Esophagus muscularis mucosa (tissue), 4 donors: ENCODE results near the gene URI1. TPM values are rescaled to one million over a fixed set of nuclear protein-coding genes. Genes with fewer than 3 reads are reported as not detected.

Experiments used
- DNase-seq: peaks from one replicate; pipeline ENCODE4 v3.0.0-alpha.2; 2017; ENCODE audit errors: extremely low spot score
- H3K27ac ChIP-seq, 4 donors: fragments of 200-600 bp; sonication (generic); replicated peaks in 1 of 4; 1 replicate in 3 of 4; 2 replicates in 1 of 4; pipeline ENCODE4 v1.5.1; 2016 to 2019; ENCODE audit warnings: mild to moderate bottlenecking in 1 of 4
- H3K27me3 ChIP-seq, 4 donors: fragments of 200-600 bp; sonication (generic); one replicate each; pipeline versions ENCODE4 v1.5.1 to v1.6.0; 2016 to 2019
- H3K36me3 ChIP-seq, 4 donors: fragments of 200-600 bp; sonication (generic); one replicate each; pipeline ENCODE4 v1.5.1; 2016 to 2019
- H3K4me1 ChIP-seq, 4 donors: fragments of 200-600 bp; sonication (generic); one replicate each; pipeline ENCODE4 v1.5.1; 2016 to 2019
- H3K4me3 ChIP-seq, 4 donors: fragments of 200-600 bp; sonication (generic); 1 replicate in 2 of 4; 2 replicates in 2 of 4; pipeline ENCODE4 v1.5.1; 2016 to 2019; ENCODE audit warnings: mild to moderate bottlenecking in 4 of 4, moderate library complexity in 1 of 4
- H3K9me3 ChIP-seq, 4 donors: fragments of 200-600 bp; sonication (generic); 1 replicate in 3 of 4; 2 replicates in 1 of 4; pipeline ENCODE4 v1.5.1; 2016 to 2019
- CTCF ChIP-seq, 3 experiments: fragments of 200-600 bp in 2 of 3; fragments of 450-650 bp in 1 of 3; sonication (generic) in 2 of 3; IDR thresholded peaks; one replicate each; pipeline ENCODE4 v1.5.1; 2017 to 2019; ENCODE audit warnings: antibody characterized with exemption in 3 of 3, mild to moderate bottlenecking in 2 of 3, moderate library complexity in 1 of 3
- EP300 ChIP-seq: sonication (generic); formaldehyde crosslinking; IDR thresholded peaks from one replicate; pipeline ENCODE4 v1.6.1; 2017; ENCODE audit warnings: antibody characterized with exemption
- POLR2A ChIP-seq: fragments of 450-650 bp; IDR thresholded peaks from one replicate; pipeline ENCODE4 v1.6.1; 2017; ENCODE audit warnings: antibody characterized with exemption, moderate library complexity, mild to moderate bottlenecking, low read depth
- POLR2AphosphoS5 ChIP-seq, 2 donors: sonication (generic); formaldehyde crosslinking; IDR thresholded peaks; one replicate each; pipeline ENCODE4 v1.6.1; 2017; ENCODE audit warnings: antibody characterized with exemption in 2 of 2
- WGBS: methylation state at CpG from one replicate; pipeline ENCODE4 v1.1.5; 2018; 5-methylcytosine and 5-hydroxymethylcytosine counted together
- intact Hi-C: fragments of 100-400 bp; cut with DNase I; formaldehyde crosslinking; loops from one replicate; pipeline ENCODE4 v1.15.1; 2023
- total RNA-seq, 4 donors: library from RNA; depleted of rRNA; stranded (reverse); fragments of >200 nt; gene quantifications; one replicate each; pipeline versions ENCODE4 v1.1.0 to v1.2.1, GENCODE V29; 2016

The URI1 gene
- total RNA-seq, 4 donors from 2014 or later, result 56.4 to 67.8 (median 59.8) TPM

GRCh38 chr19:30006207-30006606 lies 64.2 kb downstream of the URI1 start:
- TF ChIP-seq POLR2A (no peak), CTCF (IDR thresholded peaks at IDR 0.05) (no peak), POLR2AphosphoS5 (IDR thresholded peaks at IDR 0.05) (no peak), EP300 (no peak)
- Histone ChIP-seq H3K4me1 (no peaks in the 10 kb centered on the region), H3K27me3 (no peaks in the 10 kb centered on the region), H3K36me3 (peaks cover 0 to 24% (median 13%) of the 10 kb centered on the region in 4 donors), H3K9me3 (peaks cover 0 to 1% (median 0%) of the 10 kb centered on the region in 4 donors), H3K27ac (no peak overlapping the region), H3K4me3 (no peak overlapping the region)
- DNase-seq, result no peak
- intact Hi-C loops, result no loop called here
- 96% methylated on average over 4 of the region's 4 CpGs for WGBS

GRCh38 chr19:30008169-30008568 lies 66.1 kb downstream of the URI1 start:
- 98% methylated on average over 2 of the region's 2 CpGs for WGBS
- intact Hi-C loops, result no loop called here
- H3K4me3 ChIP-seq, result no peak overlapping the region
- peaks cover 0 to 44% (median 16%) of the 10 kb centered on the region in 4 donors for H3K36me3 ChIP-seq
- no peaks in the 10 kb centered on the region for H3K4me1 ChIP-seq
- no peak for TF ChIP-seq POLR2A
- TF ChIP-seq POLR2AphosphoS5 (IDR thresholded peaks at IDR 0.05), result no peak
- no peak for TF ChIP-seq CTCF (IDR thresholded peaks at IDR 0.05)
- TF ChIP-seq EP300, result no peak
- DNase-seq, result no peak
- no peaks in the 10 kb centered on the region for H3K9me3 ChIP-seq
- no peak overlapping the region for H3K27ac ChIP-seq
- no peaks in the 10 kb centered on the region for H3K27me3 ChIP-seq

- Histone ChIP-seq H3K27ac (no peak overlapping the region), H3K9me3 (no peaks in the 10 kb centered on the region), H3K4me3 (no peak overlapping the region), H3K4me1 (no peaks in the 10 kb centered on the region), H3K27me3 (no peaks in the 10 kb centered on the region), H3K36me3 (peaks cover 0 to 48% (median 16%) of the 10 kb centered on the region in 4 donors)
- intact Hi-C loops, result no loop called here
- no peak for DNase-seq
- no peak for TF ChIP-seq POLR2A
- no peak for TF ChIP-seq EP300
- TF ChIP-seq CTCF (IDR thresholded peaks at IDR 0.05), result no peak
- TF ChIP-seq POLR2AphosphoS5 (IDR thresholded peaks at IDR 0.05), result no peak
- 97% methylated on average over 10 of the region's 10 CpGs for WGBS
Observed at GRCh38 chr19:30009013-30009412, 67.0 kb downstream of the URI1 start.

- TF ChIP-seq POLR2AphosphoS5 (IDR thresholded peaks at IDR 0.05) (no peak), POLR2A (no peak), CTCF (IDR thresholded peaks at IDR 0.05) (no peak), EP300 (no peak)
- DNase-seq, result no peak
- Histone ChIP-seq H3K9me3 (no peaks in the 10 kb centered on the region), H3K4me3 (no peak overlapping the region), H3K4me1 (no peaks in the 10 kb centered on the region), H3K27me3 (no peaks in the 10 kb centered on the region), H3K36me3 (peaks cover 0 to 59% (median 18%) of the 10 kb centered on the region in 4 donors), H3K27ac (no peak overlapping the region)
- intact Hi-C loops, result no loop called here
- WGBS, result 79% methylated on average over 9 of the region's 9 CpGs
Observed at GRCh38 chr19:30011051-30011578, 69.1 kb downstream of the URI1 start.

- Histone ChIP-seq H3K27ac (no peak overlapping the region), H3K9me3 (no peaks in the 10 kb centered on the region), H3K4me1 (no peaks in the 10 kb centered on the region), H3K27me3 (no peaks in the 10 kb centered on the region), H3K36me3 (peaks cover 0 to 48% (median 15%) of the 10 kb centered on the region in 4 donors), H3K4me3 (no peak overlapping the region)
- intact Hi-C loops, result no loop called here
- TF ChIP-seq CTCF (IDR thresholded peaks at IDR 0.05) (no peak), EP300 (no peak), POLR2AphosphoS5 (IDR thresholded peaks at IDR 0.05) (no peak), POLR2A (no peak)
- no peak for DNase-seq
- 96% methylated on average over 3 of the region's 3 CpGs for WGBS
Observed at GRCh38 chr19:30014770-30015169, 72.7 kb downstream of the URI1 start.
